PC-3 (cell line): Measurements from ENCODE around the gene IFIT2. TPM values are rescaled to one million over a fixed set of nuclear protein-coding genes. Genes with fewer than 3 reads are reported as not detected.

Source experiments
- ATAC-seq: fragments of 200-7000 bp; cut with Tn5 transposase; 2 replicates; pipeline ENCODE4 v1.9.1; 2020; ENCODE audit warnings: mild to moderate bottlenecking, moderate library complexity
- BruUV-seq: library from RNA; stranded (reverse); fragments of 400-500 nt; replicated peaks from 2 replicates; lab custom pipeline; 2021; lab: Mats Ljungman, UMichigan
- CTCF ChIA-PET: fragments of 300-600 bp; sonication (Branson Sonifier 250); formaldehyde crosslinking; loops from one replicate; lab custom pipeline; 2022; ENCODE audit warnings: antibody characterized with exemption; lab: Charles Lee
- POLR2A ChIA-PET: fragments of 300-600 bp; sonication (Branson Sonifier 250); formaldehyde crosslinking; loops from one replicate; lab custom pipeline; 2022; ENCODE audit warnings: antibody characterized with exemption; ENCODE audit not compliant: unreplicated experiment; lab: Charles Lee
- DNase-seq: peaks from one replicate; pipeline ENCODE4 v3.0.0-alpha.2; 2015
- H2AFZ ChIP-seq: fragments of 300-600 bp; sonication (generic); 2 replicates; pipeline ENCODE4 v1.6.0; 2016; ENCODE audit warnings: antibody characterized with exemption, low read length
- H3F3A ChIP-seq: fragments of 300-600 bp; sonication (generic); one replicate; pipeline ENCODE4 v1.6.0; 2017; ENCODE audit warnings: antibody characterized with exemption, low read length, control low read depth, mild to moderate bottlenecking; ENCODE audit not compliant: unreplicated experiment
- H3K27ac ChIP-seq: fragments of 300-600 bp; sonication (generic); 2 replicates; pipeline ENCODE4 v1.5.1; 2016; ENCODE audit warnings: mild to moderate bottlenecking, low read length
- H3K27me3 ChIP-seq: fragments of 300-600 bp; sonication (generic); 2 replicates; pipeline ENCODE4 v1.6.1; 2016; ENCODE audit warnings: low read length, mixed read lengths
- H3K36me3 ChIP-seq: fragments of 300-600 bp; sonication (generic); 2 replicates; pipeline ENCODE4 v1.6.1; 2016; ENCODE audit warnings: low read depth, mixed run types, low read length, mixed read lengths
- H3K4me1 ChIP-seq: fragments of 300-600 bp; sonication (generic); 2 replicates; pipeline ENCODE4 v1.5.1; 2016; ENCODE audit warnings: low read length; ENCODE audit not compliant: insufficient read depth
- H3K4me2 ChIP-seq: fragments of 300-600 bp; sonication (generic); 2 replicates; pipeline ENCODE4 v1.6.0; 2016; ENCODE audit warnings: low read length
- H3K4me3 ChIP-seq: fragments of 300-600 bp; sonication (generic); 2 replicates; pipeline ENCODE4 v1.5.1; 2016; ENCODE audit warnings: mild to moderate bottlenecking, low read length, mixed read lengths
- H3K79me2 ChIP-seq: fragments of 300-600 bp; sonication (generic); 2 replicates; pipeline ENCODE4 v1.6.1; 2017; ENCODE audit warnings: low read length, mixed read lengths
- H3K9ac ChIP-seq: fragments of 300-600 bp; sonication (generic); 2 replicates; pipeline ENCODE4 v1.6.0; 2016; ENCODE audit warnings: mild to moderate bottlenecking, low read length
- H3K9me2 ChIP-seq: fragments of 300-600 bp; sonication (generic); replicated peaks from 2 replicates; pipeline ENCODE4 v1.6.1; 2016; ENCODE audit warnings: mixed run types, low read length, mixed read lengths
- H3K9me3 ChIP-seq: fragments of 300-600 bp; sonication (generic); 2 replicates; pipeline ENCODE4 v1.6.1; 2016; ENCODE audit warnings: low read length, mixed read lengths
- H4K20me1 ChIP-seq: fragments of 300-600 bp; sonication (generic); 2 replicates; pipeline ENCODE4 v1.6.1; 2016; ENCODE audit warnings: low read length, mixed read lengths
- EZH2 ChIP-seq: fragments of 300-600 bp; sonication (generic); IDR thresholded peaks from one replicate; pipeline ENCODE4 v1.6.1; 2017; ENCODE audit warnings: antibody characterized with exemption, mild to moderate bottlenecking, low read length; ENCODE audit not compliant: unreplicated experiment
- EZH2phosphoT487 ChIP-seq: fragments of 300-600 bp; sonication (generic); IDR thresholded peaks from 2 replicates; pipeline ENCODE4 v1.6.1; 2018; ENCODE audit warnings: mild to moderate bottlenecking, antibody characterized with exemption, low read length, borderline replicate concordance
- intact Hi-C: fragments of 100-400 bp; cut with micrococcal nuclease; formaldehyde crosslinking; loops from 2 replicates; pipeline ENCODE4 v1.9.0; 2023
- total RNA-seq: library from RNA; depleted of rRNA; stranded (reverse); fragments of >200 nt; gene quantifications from 2 replicates; pipeline ENCODE4 v1.2.3, GENCODE V29; 2014; rRNA removed
- TF ChIP-seq, protein P1 (sequence below): fragments of 300-600 bp; sonication (generic); conservative IDR thresholded peaks from 2 replicates; pipeline ENCODE4 v1.5.1; 2017; ENCODE audit warnings: antibody characterized with exemption, low read depth, mild to moderate bottlenecking, low read length

IFIT2 gene
- total RNA-seq, 1 experiment from 2014 or later: 8.6 TPM

DNA sequence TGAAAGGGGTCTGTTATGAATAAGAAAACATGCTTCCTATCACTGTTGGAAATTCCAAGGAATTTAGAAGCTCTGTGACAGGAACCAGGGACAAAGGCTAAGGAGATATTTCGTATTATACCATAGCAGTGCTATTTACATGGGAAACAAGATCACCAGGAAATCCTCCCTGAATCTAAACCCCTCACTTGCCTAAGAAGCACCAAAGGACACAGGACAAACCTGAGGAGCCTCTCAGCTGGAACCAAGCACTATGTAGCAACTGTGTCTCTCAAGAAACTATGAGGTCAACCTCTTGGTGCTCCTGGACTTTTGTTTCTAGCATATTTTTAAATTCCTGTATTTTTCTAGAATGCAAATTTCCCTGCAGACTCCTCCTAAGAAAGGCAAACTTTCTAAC lies 55.2 kb downstream of the IFIT2 start:
- H3K4me3 ChIP-seq: no peak overlapping the region
- H3K27me3 ChIP-seq: no peaks in the 10 kb centered on the region
- intact Hi-C loops: no loop called here
- no peak overlapping the region for H3K4me2 ChIP-seq
- no peaks in the 10 kb centered on the region for H3K9me2 ChIP-seq
- no peak for DNase-seq
- no peaks in the 10 kb centered on the region for H4K20me1 ChIP-seq
- H3K79me2 ChIP-seq: no peaks in the 10 kb centered on the region
- H2AFZ ChIP-seq: no peak overlapping the region
- H3K9me3 ChIP-seq: no peaks in the 10 kb centered on the region
- H3F3A ChIP-seq: peaks cover 6% of the 10 kb centered on the region
- no peak for ATAC-seq
- no peak overlapping the region for H3K9ac ChIP-seq
- POLR2A ChIA-PET: no interaction called here
- no peaks in the 10 kb centered on the region for H3K36me3 ChIP-seq
- TF ChIP-seq EZH2 (no peak), EZH2phosphoT487 (no peak)
- TF ChIP-seq, protein P1, sequence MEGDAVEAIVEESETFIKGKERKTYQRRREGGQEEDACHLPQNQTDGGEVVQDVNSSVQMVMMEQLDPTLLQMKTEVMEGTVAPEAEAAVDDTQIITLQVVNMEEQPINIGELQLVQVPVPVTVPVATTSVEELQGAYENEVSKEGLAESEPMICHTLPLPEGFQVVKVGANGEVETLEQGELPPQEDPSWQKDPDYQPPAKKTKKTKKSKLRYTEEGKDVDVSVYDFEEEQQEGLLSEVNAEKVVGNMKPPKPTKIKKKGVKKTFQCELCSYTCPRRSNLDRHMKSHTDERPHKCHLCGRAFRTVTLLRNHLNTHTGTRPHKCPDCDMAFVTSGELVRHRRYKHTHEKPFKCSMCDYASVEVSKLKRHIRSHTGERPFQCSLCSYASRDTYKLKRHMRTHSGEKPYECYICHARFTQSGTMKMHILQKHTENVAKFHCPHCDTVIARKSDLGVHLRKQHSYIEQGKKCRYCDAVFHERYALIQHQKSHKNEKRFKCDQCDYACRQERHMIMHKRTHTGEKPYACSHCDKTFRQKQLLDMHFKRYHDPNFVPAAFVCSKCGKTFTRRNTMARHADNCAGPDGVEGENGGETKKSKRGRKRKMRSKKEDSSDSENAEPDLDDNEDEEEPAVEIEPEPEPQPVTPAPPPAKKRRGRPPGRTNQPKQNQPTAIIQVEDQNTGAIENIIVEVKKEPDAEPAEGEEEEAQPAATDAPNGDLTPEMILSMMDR: no peak
- CTCF ChIA-PET: no interaction called here
- no peak overlapping the region for H3K27ac ChIP-seq
- H3K4me1 ChIP-seq: peaks cover 23% of the 10 kb centered on the region
- BruUV-seq: no TSS peak

DNA sequence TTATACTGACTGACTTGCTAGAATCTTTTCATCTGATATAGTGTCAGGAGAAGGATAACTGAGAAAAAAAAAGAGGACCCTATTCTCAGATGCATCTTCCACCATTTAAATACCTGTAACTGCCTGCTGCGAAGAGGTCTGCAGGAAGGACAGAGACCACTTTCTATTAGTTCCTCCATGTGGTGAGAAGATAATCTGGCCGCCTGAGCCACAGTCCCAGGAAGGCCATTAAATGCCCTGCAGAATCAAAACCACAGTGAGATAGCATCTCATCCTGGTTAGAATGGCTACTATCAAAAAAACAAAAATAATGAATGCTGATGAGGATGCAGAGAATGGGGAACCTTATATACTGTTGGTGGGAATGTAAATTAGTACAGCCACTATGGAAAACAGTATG lies 56.1 kb downstream of the IFIT2 start:
- no peak overlapping the region for H3K4me2 ChIP-seq
- no TSS peak for BruUV-seq
- POLR2A ChIA-PET: no interaction called here
- no peak overlapping the region for H3K27ac ChIP-seq
- ATAC-seq (no peak), DNase-seq (no peak)
- no peak overlapping the region for H3K9ac ChIP-seq
- intact Hi-C loops: no loop called here
- H3K9me3 ChIP-seq: no peaks in the 10 kb centered on the region
- H3K4me3 ChIP-seq: no peak overlapping the region
- no peaks in the 10 kb centered on the region for H3K36me3 ChIP-seq
- no peak for TF ChIP-seq EZH2phosphoT487
- TF ChIP-seq EZH2: no peak
- TF ChIP-seq, protein P1: no peak
- H3K79me2 ChIP-seq: no peaks in the 10 kb centered on the region
- CTCF ChIA-PET: no interaction called here
- H2AFZ ChIP-seq: no peak overlapping the region
- H4K20me1 ChIP-seq: no peaks in the 10 kb centered on the region
- peaks cover 14% of the 10 kb centered on the region for H3K4me1 ChIP-seq
- peaks cover under 1% of the 10 kb centered on the region for H3F3A ChIP-seq
- no peaks in the 10 kb centered on the region for H3K9me2 ChIP-seq
- no peaks in the 10 kb centered on the region for H3K27me3 ChIP-seq

Other genes starting within 250 kb of the IFIT2 start
- gene CH25H, start 94.7 kb upstream of the IFIT2 start, total RNA-seq: not detected in 2 replicates
- 54.4 and 55.7 TPM in 2 replicates for gene LIPA, start 50.3 kb upstream of the IFIT2 start, total RNA-seq
- 5.0 and 7.1 TPM in 2 replicates for gene IFIT3, start 26.0 kb downstream of the IFIT2 start, total RNA-seq
- not detected in 2 replicates for gene IFIT1B, start 76.0 kb downstream of the IFIT2 start, total RNA-seq
- 14.1 and 19.6 TPM in 2 replicates for gene IFIT1, start 90.6 kb downstream of the IFIT2 start, total RNA-seq
- 8.9 and 10.7 TPM in 2 replicates for gene IFIT5, start 112.5 kb downstream of the IFIT2 start, total RNA-seq
- gene SLC16A12, start 233.5 kb downstream of the IFIT2 start, total RNA-seq: not detected in 2 replicates